ENCODE data around the gene MAP6D1. TPM values are rescaled to one million over a fixed set of nuclear protein-coding genes. Genes with fewer than 3 reads are reported as not detected.

The MAP6D1 gene
- 2.2 TPM for total RNA-seq
- long read RNA-seq, partial matches to known transcripts: 0 of 2 reads
- long read RNA-seq, other reads (novel, unspliced or antisense): 0 of 2 reads

- DNase-seq (ENCODE audit: missing footprints): peak; percentile 75
- peak; percentile 49 for ATAC-seq
- intact Hi-C loops (cut with DNase I): no loop called here
Measured at GRCh38 chr3:183825456-183826161, at the start of gene MAP6D1. Gene MAP6D1 (minus strand): TSS chr3:183825577. CDS start chr3:183825547, 30 bp downstream.

DNA sequence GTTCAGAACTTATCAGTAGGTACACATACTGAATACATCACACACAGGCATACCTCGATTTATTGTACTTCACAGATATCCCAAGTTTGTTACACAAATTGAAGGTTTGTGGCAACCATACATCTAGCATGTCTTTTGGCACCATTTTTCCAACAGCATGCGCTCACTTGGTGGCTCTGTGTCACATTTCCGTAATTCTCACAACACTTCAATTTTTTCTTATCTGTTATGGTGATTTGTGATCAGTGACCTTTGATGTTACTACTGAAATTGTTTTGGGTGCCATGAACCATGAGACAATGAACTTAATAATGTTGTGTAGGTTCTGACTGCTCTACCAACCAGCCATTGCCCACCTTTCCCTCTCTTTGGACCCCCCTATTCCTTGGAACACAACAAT is 48.5 kb upstream of the MAP6D1 start:
- DNase-seq (ENCODE audit: missing footprints) (no peak), ATAC-seq (no peak)
- intact Hi-C loops (cut with DNase I): no loop called here

DNA sequence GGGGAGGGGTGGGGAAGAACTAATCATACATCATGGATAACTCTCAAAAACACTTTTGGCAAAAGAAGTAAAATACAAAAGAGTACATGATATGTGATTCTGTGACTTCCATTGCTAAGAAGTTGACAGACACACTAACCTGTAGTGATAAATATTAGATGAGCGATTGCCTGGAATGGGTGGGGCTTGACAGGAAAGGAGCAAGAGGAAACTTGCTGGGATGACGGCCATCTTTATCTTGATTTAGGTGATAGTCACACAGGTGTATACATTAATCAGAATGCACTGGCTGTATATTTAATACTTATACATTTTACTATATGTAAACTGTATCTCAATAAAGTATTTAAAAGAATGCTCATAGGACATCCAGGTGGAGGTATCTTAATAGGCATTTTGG is 46.2 kb upstream of the MAP6D1 start:
- DNase-seq (ENCODE audit: missing footprints) (no peak), ATAC-seq (no peak)
- intact Hi-C loops (cut with DNase I): no loop called here

- ATAC-seq (no peak), DNase-seq (ENCODE audit: missing footprints) (no peak)
- intact Hi-C loops (cut with DNase I): no loop called here
Measured at GRCh38 chr3:183870563-183870962, 45.2 kb upstream of the MAP6D1 start.

GRCh38 chr3:183868796-183869195 is 43.4 kb upstream of the MAP6D1 start:
- DNase-seq (ENCODE audit: missing footprints) (no peak), ATAC-seq (no peak)
- intact Hi-C loops (cut with DNase I): no loop called here

DNA sequence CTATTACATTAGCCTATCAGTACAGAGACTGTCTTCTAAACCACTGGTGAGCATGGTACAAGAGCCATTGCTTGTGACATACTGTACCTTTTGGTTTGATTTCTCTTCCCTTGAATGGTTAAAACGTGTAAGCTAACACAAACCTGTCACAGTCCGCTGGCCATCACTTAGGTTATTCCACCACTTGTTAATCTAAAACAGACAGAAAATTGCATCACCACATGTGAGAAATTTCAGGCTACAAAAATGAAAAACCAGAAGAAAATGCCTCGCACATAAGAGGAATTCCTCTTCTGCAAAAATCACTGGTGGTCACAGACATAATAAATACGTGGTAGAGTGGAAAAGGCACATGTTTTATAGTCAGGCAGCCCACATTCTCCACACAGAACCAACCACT is 37.2 kb upstream of the MAP6D1 start:
- no peak for ATAC-seq
- no peak for DNase-seq (ENCODE audit: missing footprints)
- intact Hi-C loops (cut with DNase I): no loop called here

- intact Hi-C loops (cut with DNase I): no loop called here
- DNase-seq (ENCODE audit: missing footprints) (no peak), ATAC-seq (no peak)
Measured at GRCh38 chr3:183857863-183858262, 32.5 kb upstream of the MAP6D1 start.

DNA sequence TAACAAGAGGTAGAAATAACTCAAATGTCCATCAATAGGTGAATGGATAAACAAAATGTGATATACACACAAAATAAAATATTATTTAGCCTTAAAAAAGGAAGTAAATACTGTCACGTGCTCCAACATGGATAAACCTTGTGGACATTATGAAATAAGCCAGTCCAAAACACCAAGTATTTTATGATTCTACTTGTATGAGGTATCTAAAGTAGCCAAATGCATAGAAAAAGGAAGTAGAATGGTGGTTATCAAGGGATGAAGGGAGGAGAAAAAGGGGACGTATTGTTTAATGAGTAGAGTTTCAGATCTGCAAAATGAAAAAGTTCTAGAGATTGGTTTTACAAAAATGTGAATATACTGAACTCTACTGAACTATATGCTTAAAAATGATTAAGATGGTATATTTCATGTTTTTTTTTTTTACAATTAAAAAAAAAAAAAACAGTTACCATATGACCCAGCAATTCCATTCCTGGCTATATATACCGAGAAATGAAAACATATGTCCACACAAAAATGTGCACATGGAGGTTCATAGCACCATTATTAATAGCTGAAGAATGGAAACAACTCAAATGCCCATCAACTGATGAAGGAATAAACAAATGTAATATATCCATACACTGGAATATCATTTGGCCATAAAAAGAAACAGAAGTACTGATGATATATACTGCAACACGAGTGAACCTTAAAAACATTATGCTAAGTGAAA is 29.1 kb upstream of the MAP6D1 start:
- intact Hi-C loops (cut with DNase I): no loop called here
- ATAC-seq (no peak), DNase-seq (ENCODE audit: missing footprints) (no peak)

GRCh38 chr3:183845608-183846288 is 20.4 kb upstream of the MAP6D1 start:
- DNase-seq (ENCODE audit: missing footprints): no peak
- intact Hi-C loops (cut with DNase I): no loop called here
- ATAC-seq: no peak

GRCh38 chr3:183845090-183845489 is 19.7 kb upstream of the MAP6D1 start:
- no peak for ATAC-seq
- DNase-seq (ENCODE audit: missing footprints): no peak
- intact Hi-C loops (cut with DNase I): no loop called here

GRCh38 chr3:183844606-183845005 is 19.2 kb upstream of the MAP6D1 start:
- intact Hi-C loops (cut with DNase I): no loop called here
- ATAC-seq (no peak), DNase-seq (ENCODE audit: missing footprints) (no peak)

GRCh38 chr3:183839751-183840150 is 14.4 kb upstream of the MAP6D1 start:
- ATAC-seq: no peak
- intact Hi-C loops (cut with DNase I): no loop called here
- no peak for DNase-seq (ENCODE audit: missing footprints)

GRCh38 chr3:183837894-183838293 is 12.5 kb upstream of the MAP6D1 start:
- no peak for ATAC-seq
- no peak for DNase-seq (ENCODE audit: missing footprints)
- intact Hi-C loops (cut with DNase I): no loop called here

GRCh38 chr3:183837390-183837789 is 12.0 kb upstream of the MAP6D1 start:
- DNase-seq (ENCODE audit: missing footprints): no peak
- intact Hi-C loops (cut with DNase I): no loop called here

GRCh38 chr3:183833516-183833915 is 8.1 kb upstream of the MAP6D1 start:
- DNase-seq (ENCODE audit: missing footprints) (no peak), ATAC-seq (no peak)
- intact Hi-C loops (cut with DNase I): no loop called here

More at GRCh38 chr3:183837390-183837789, 12.0 kb upstream of the MAP6D1 start:
- no peak for ATAC-seq

GRCh38 chr3:183830187-183830586 is 4.8 kb upstream of the MAP6D1 start:
- intact Hi-C loops (cut with DNase I): no loop called here
- DNase-seq (ENCODE audit: missing footprints): no peak
- ATAC-seq: no peak

DNA sequence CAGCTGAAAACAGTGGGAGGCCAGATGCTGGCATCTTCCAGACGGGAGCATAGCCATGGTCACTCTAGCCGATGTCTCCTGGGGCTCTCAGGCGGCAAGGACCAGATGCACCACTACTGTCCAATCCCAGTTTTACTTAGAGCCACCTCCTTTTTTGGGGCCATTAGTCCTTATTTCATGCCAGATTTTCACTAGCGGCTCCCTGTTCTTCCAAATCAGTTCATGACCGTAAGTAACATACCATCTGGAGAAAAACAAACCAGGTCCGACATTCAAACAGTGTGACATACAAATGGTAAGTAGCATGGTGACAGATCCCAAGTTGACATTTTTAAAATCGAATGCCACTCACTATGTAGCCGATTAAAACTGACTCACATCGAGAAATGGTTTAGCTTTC is 4.1 kb upstream of the MAP6D1 start:
- no peak for DNase-seq (ENCODE audit: missing footprints)
- intact Hi-C loops (cut with DNase I): no loop called here
- no peak for ATAC-seq

- DNase-seq (ENCODE audit: missing footprints) (no peak), ATAC-seq (no peak)
- intact Hi-C loops (cut with DNase I): no loop called here
Measured at GRCh38 chr3:183828538-183828870, 3.1 kb upstream of the MAP6D1 start.

DNA sequence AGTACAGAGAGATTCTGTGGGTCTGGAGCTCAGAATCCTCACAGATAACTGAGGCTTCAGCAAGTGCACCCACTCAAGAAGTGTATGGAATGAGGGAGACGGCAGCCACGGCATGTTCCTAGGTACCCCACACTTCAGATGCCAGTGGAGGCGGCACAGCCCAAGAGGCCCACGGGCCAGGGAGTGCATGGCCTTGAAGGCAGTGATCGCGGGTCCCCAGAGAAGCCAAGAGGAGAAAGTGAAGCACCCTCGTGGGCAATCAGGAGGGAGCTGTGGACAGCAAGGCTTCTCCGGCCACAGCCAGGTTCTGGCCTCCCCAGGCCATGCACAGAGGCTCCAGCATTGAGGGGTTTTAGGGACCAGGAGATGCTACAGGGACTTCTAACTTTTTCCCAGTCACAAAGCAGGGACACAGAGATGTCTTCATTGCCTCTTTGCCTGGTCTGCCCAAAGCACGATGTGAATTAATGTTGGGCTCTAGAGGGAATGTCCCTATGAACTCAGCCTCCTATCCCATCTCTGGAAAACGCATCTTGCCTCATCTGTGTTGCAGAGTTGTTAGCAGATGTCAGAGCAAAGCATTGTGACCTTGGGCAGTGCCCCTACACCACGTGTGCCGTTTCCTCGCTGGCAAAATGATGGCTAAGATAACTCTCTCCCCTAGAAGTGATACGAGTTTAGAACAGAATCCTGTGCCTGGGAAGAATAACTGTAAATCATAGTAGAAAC is 2.6 kb upstream of the MAP6D1 start:
- no peak for ATAC-seq
- DNase-seq (ENCODE audit: missing footprints): no peak
- intact Hi-C loops (cut with DNase I): no loop called here
